ENCODE data around the gene FLACC1.

- TF ChIP-seq CTCF (IDR thresholded peaks at IDR 0.05) (no peak), POLR2A (IDR thresholded peaks at IDR 0.05) (no peak)
These were observed 110.9 kb downstream of the FLACC1 start for GRCh38 chr2:201246280-201246679.

Measured in right lobe of liver (tissue), 4 donors.